ENCODE results near the gene UNC13D.

DNA sequence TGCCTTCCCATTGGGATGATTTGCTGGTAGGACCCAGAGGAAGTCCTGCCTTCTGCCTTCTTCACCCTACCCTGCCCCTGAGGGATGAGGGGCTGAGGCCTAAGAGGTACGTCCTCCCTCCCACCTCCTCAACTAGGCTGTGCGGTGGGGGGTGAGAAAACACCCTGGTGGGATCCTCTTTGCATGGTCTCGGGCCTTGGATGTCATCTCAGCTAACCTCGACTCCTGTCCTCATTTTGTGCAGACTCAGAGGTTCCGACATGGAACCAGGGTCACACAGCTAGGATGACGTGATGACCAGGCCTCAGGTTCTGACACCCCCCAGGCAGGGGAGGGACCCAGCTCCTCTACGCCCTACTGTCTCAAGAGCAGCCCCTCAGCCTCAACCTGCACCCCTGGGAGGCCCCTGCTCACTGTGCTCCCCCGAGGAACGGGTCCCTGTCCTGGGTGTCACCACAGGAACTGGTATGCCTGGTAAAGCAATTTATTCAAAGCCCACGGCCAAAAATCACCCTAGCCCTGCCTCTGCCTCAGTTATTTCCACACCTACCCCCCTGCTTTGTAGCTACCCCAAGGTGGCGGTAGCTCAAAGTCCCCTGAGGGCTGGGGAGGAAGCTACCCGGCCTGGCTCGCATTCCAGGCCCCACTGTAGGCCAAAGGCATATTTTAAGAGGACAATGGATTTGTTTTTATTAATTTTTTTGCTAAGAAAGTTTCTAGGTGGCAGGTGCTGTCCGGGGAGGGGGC is 17.5 kb downstream of the UNC13D start:
- TF ChIP-seq, protein P1, sequence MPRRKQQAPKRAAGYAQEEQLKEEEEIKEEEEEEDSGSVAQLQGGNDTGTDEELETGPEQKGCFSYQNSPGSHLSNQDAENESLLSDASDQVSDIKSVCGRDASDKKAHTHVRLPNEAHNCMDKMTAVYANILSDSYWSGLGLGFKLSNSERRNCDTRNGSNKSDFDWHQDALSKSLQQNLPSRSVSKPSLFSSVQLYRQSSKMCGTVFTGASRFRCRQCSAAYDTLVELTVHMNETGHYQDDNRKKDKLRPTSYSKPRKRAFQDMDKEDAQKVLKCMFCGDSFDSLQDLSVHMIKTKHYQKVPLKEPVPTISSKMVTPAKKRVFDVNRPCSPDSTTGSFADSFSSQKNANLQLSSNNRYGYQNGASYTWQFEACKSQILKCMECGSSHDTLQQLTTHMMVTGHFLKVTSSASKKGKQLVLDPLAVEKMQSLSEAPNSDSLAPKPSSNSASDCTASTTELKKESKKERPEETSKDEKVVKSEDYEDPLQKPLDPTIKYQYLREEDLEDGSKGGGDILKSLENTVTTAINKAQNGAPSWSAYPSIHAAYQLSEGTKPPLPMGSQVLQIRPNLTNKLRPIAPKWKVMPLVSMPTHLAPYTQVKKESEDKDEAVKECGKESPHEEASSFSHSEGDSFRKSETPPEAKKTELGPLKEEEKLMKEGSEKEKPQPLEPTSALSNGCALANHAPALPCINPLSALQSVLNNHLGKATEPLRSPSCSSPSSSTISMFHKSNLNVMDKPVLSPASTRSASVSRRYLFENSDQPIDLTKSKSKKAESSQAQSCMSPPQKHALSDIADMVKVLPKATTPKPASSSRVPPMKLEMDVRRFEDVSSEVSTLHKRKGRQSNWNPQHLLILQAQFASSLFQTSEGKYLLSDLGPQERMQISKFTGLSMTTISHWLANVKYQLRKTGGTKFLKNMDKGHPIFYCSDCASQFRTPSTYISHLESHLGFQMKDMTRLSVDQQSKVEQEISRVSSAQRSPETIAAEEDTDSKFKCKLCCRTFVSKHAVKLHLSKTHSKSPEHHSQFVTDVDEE (CRISPR knock-in tag; IDR thresholded peaks at IDR 0.05), result no peak
- TF ChIP-seq ZFP30 (CRISPR knock-in tag; IDR thresholded peaks at IDR 0.05) (no peak), PATZ1 (CRISPR knock-in tag; IDR thresholded peaks at IDR 0.05; ENCODE audit: borderline replicate concordance) (no peak), SNAI2 (CRISPR knock-in tag; IDR thresholded peaks at IDR 0.05) (no peak), CREB5 (CRISPR knock-in tag; IDR thresholded peaks at IDR 0.05; ENCODE audit: low read depth) (no peak), CSDC2 (CRISPR knock-in tag; IDR thresholded peaks at IDR 0.05) (no peak)

All from SK-N-SH treated with all-trans-retinoic acid at 6 μM for 48 hours (cell line).